ENCODE results near the gene SPEN.
A peak's percentile ranks its signal among the peaks of the same experiment; 100 is the strongest.

Gene SPEN

DNA sequence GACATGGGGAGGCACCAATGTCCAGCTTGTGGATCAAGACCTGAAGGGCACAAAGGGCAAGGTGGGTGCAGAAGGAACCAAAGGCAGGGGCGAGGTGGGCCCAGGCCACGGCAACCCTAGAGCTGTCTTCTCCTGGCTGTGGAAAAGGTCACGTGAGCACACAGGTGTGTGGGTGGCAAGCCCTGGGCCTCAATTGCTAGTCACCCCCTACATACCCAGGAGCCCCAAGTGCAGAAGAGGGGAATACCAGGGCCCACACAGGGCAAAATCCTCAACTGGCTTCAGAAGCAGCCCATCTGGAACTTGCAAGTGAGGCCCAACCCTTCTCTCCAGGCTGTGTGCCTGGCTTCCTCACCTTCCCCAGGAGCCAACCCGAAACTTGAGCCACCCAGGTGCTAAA is 102.8 kb downstream of the SPEN start:
- DNase-seq = no peak

DNA sequence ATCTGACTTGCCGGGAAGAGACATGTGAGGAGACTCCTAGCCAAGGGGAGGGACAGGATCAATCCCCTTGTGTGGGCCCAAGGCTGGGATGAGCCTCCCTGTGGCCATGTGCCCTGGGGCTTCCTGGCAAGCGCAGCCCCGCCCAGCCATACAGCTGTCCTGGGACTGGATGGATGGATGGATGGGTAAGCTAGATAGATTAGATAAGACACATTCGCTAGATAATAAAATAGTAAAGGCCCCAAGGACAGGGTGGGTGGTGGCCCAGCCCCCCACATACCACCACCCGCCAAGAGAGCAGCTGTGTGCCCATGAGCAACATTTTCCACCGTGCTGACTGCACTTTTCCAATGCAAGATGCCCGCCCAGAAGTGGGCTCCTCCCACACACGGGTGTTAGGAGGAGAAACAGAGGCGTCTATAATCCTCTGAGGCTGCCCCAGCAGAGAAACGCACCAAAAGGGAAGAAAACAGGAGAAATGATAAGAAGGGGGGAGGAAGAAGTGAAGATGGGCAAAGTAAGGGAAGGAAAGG is 103.3 kb downstream of the SPEN start:
- peak; percentile 80 for DNase-seq

DNA sequence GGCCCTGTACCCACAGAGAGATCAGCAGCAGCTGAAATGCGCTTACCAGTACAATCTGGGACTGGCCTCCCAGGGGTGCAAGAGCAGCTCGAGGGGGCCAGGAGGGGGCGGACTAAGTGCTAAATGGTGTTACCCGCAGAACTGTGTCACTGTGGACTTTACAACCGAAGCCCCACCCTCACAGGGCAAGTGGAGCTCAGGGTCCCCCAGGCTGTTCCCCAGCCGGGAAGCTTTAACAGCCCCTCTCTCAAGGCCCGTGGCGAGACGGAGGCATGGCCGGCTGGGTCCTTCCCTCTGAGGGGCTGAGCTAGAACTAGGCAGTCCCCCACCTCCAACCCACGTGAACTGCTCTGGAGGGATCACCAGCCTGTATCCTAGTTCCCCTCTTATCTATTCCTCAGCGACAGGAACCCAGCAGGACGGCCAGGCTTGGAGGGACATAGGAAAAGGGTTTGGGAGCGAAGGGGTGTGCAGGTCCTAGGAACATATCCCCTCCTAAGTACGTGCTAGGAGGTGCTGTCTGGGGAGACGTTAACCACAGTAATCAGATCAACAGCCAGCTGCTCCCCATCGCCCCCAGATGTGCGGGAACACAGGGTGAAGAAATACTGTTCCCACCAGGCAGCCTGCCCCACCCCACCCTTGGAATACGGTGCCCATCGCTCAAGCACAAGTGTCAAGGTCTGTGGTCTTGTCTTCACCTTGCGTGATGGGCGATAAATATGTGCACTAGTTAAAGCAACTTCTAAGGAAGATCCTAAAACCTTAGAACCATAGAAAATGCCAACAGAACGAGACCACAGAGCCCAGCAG is 104.0 kb downstream of the SPEN start:
- DNase-seq = peak; percentile 41

DNA sequence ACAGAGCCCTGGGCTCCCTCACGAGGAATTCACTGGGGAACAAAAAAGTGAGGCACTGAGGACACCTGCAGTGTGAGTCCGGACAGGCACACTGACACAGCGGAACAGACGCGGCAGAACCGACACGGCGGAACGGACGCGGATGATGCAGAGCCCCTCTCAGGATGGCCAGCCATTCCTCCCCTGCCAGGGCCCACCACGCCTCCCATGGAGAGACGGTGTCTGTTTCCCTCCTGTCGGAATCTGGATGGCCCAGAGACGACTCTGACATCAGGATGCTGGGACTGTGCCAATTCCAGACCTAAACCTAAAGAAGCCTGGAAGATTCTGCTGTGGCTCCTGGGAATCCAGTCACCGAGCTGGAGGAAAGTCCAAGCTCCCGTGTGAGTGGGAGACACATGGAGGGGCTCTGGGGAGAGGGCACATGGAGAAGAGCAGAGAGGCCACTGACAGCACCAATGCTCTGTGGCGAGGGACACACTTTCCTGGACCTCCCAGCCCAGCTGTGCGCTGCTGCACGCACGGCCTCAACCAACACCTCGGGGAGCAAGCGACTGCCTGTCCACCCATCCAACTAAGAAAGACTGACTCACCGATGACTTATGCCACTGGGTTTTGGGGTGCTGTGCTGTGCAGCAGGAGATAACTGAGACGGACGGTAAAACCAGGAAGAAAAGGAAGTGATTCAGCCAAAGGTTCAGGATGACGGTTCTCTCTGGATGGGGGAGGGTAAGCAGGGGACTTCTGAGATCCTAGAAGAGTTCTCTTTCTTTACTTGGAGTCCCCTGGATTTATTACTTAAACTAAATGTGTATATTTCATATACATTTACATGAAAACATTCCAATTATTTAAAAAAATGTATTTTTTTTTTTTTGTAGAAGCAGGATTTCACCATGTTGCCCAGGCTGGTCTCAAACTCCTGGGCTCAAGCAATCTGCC is 105.1 kb downstream of the SPEN start:
- DNase-seq = peak; percentile 98

DNA sequence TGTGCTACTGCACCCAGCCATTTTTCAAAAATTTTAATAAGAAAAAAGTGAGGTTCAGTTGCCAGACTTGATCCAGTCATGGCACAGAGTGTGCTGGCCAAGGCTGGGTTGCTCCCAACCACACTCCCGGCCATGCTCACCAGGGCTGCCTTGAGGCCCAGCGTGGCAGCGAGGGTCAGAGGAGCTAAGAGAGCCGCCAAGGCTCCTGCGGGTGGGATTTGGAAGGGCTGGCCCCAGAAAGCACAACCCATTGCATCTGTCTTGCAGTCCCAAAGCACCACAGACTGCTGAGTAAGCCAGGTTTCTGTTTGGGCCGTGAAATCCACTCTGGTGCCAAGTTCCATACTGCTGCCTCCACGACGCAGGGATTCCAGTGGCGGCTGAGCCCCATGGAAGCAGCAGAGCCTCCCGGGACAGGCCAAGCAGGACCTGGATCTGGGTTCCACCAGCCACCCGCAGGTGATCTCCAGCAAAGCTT is 105.8 kb downstream of the SPEN start:
- peak; percentile 48 for DNase-seq

DNA sequence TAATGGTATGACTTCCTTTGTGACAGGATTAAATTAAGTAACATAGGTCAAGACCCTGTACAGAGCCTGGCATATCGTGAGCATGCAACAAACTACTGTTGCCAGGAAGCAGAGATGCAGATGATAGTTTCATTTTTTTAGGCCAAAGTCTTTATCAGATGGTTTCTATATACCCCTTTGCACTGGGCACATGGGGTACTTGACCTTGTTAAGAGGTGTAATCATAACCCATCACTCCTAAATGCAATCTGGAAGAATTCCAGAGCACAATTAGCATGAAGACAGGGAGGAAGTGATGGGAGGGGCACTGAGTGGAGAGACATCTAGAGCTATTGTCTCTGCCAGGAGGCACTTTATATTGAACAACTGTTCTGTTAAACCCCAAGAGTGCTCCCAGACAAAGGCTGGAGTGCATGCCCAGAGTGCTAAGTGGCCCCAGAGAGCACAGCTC is 106.3 kb downstream of the SPEN start:
- DNase-seq = no peak

DNA sequence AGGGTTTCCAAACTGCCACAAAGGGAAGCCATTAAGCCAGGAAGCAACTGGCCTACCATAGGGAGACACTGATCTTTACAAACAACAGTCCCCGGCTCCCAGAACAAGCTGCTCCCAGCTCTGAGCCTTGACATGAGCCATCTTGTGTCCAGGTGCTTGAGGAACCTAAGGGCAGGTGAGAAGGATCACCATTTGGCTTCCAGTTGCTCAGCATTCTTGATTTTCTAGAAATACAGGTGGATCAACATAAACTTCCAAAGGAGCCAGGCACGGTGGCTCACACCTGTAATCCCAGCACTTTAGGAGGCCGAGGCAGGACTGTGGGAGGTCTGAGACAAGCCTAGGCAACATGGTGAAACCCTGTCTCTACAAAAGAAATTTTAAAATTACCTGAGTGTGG is 106.8 kb downstream of the SPEN start:
- DNase-seq = no peak

DNA sequence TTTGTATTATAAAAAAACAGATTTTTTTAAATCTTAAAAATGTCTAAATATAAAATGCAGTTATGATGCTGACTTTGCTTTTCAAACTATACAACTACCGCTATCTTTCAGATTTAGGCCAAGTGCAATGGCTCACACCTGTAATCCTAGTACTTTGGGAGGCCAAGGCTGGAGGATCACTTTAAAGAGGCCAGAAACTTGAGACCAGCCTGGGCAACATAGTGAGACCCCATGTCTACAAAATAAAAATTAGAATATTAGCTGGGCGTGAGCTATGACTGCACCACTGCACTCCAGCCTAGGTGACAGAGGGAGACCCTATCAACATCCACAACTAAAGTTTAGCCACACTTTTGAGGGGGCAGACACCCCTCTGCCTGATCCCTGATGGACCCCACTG is 108.0 kb downstream of the SPEN start:
- no peak for DNase-seq

DNA sequence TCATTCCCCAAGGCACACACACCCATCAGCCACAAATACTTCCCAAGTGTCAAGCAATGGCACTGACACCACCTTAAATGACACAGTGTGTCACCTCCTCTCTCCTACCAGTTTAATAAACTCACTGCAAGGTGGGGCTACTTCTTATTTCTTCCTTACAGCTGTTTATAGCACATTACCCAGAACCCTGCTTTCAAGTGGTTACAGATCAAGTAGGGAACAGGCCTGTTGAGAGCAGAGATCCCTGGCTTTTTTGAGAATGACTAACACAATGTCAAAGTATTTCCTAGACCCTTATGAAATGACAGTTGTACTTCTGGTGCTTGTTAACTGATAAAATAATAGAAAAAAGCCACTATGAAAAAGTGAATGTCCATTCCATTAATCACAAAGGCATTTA is 108.6 kb downstream of the SPEN start:
- DNase-seq = peak; percentile 63

DNA sequence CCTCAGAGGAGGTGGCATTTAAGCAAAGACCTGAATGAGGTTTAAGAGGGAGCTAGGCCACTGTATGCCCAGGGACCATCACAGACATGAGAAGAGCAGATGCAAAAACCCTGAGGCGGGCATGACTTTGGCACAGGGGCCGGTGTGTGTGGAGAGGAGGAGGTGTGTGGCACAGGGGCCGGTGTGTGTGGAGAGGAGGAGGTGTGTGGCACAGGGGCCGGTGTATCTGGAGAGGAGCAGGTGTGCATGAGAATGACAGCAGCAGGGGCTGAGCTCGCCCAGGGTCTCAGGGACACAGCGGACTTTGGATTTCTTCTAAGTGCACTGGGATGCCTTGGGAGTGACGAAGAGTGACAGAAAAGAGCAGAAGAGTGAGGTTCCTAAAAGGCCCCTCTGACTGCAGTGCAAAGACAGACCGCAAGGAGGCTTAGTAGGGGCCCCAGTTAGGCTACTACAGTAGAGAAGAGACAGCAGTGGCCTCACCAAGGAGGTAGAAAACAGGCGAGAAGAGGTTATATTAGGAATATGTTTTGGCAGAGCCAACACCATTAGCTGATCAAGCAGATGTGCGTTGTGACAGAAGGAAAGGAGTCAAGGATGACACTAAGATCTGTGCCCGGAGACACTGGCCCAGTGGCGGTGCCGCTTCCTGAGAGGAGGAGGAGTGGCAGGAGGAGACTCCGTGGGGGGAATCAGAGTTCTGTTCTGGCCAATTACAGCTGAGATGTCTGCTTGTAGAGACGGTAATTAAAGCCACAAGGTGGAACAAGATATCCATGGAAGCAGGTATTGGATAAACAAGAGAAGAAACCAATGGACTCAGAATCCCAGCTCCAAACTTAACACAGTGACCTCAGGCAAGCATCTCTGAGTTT is 110.0 kb downstream of the SPEN start:
- no peak for DNase-seq

DNA sequence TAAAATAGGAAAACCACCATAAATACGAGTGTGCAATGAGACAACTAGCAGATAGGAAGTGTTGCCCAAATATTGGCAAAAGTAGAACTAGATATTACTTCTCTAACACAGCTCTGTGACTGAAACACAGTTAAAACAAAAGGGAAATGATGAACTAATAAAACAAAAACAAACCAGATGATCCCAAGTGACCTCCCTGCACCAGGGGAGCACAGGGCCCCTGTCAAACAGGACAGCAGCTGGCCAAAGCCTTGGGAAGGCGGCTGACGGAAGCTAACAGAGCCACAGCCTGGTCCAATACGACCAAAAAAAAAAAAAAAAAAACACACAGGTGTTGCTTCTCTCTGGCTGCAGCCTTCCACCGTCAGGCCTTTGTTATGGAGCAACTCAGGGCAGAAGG is 110.6 kb downstream of the SPEN start:
- no peak for DNase-seq

DNA sequence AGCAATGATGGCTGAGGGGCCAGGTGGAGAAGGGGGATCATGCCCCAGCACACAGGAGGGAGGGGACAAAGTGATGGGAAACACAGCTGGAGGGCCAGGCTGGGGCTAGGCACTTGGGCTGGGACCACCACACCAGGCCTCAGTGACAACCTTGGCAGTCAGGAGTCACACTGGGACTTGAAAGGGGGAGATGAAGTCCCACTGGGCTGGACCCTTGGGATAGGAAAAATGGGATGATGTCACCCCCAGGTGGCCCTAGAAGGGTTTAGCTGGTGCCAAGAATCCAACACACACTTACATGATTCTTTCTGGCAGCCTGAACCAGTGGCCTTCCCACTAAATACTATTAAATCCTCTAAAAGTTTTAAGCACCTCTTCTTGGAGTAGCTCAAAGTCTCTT is 111.3 kb downstream of the SPEN start:
- peak; percentile 47 for DNase-seq

DNA sequence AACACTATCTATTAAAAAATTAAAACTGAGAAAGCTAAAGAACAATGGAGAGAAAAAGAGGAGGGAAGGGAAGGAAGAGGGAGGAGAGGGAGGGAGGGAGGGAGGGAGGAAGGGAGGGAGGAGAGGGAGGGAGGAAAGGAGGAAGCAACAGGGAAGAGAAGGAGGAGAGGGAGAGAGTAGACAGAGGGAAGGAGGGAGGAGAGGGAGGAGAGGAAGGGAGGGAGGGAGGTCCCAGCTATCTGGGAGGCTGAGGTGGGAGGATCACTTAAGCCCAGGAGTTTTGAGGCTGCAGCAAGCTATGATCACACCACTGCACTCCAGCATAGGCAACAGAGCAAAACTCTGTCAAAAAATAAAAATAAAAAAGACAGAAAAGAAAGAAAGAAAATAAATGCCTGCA is 111.9 kb downstream of the SPEN start:
- no peak for DNase-seq

DNA sequence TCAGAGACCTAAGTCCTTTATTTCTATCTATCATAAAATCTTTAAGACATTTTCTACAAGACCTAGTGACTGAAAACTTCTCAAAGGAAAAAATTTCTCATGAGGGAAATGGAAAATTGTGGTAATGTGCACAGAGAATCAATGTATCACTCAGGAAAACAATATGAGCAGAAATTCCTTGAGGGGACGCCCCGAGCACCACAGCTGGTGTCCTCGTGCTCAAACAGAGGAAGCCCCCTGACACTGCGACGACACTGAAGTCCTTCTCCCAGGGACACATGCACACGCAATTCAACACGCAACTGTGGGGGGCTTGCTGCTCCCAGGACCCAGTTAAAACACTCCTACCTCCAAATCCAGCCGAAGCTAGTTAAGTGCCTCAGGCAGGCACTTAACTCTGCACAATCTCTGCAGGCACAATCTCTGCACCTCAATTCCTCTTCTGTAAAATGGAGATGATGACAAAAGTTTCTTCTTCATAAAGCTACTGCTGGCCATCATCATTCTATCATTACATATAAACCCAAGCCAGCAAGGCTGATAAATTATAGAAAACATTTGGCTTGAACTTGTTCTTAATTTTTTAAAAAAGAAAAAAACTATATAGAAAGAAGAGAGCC is 112.4 kb downstream of the SPEN start:
- DNase-seq = no peak

DNA sequence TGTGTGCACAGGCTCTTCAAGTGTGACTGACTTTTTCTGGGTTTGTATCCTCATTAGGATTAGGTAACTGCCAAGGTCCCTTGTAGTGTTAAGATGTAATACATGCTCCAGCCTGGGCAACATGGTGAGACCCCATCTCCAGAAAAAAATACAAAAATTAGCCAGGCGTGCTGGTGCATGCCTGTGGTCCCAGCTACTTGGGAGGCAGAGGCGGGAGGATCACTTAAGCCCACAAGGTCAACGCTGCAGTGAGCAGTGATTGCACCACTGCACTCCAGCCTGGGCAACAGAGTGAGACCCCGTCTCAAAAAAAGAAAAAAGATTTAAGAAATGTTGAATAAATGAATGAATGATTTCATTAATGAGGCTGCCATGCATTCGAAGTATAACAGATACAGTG is 113.3 kb downstream of the SPEN start:
- DNase-seq = no peak

DNA sequence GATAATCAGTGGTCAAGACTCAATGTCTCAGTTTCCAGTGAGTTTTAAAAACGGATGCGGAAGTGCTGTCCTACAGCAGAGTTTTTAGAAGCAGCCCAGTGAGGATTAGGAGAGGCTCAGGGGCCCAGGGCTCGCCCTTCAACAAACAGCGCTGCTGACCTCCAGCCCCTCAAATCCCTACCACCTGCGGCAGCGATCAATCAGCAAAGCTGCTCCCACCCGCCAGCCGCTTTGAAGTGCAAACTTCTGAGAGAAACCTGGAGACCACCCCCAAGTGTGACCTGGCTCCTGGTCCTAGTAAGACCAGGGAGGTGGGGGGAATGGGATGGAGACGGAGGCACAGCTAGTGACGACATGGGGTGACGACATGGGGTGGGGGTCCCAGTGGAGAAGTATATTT is 114.0 kb downstream of the SPEN start:
- DNase-seq = no peak

DNA sequence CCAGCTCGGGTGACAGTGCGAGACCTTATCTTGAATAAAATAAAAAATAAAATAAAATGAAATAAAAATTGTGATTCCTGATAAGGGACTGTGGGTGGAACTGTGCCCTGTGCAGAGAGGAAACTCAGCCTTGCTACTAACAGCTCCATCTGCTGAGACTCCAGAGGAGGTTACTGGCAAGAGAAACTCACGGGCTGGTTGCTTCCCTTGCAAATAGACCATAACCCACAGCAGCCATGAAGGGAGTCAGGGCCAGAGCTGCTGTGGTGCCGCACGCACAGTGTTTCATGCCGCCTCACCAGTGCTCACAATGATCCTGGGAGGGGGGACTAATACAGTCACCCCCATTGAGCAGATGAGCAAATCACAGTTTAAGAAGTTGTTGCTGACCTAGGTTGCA is 114.7 kb downstream of the SPEN start:
- no peak for DNase-seq

DNA sequence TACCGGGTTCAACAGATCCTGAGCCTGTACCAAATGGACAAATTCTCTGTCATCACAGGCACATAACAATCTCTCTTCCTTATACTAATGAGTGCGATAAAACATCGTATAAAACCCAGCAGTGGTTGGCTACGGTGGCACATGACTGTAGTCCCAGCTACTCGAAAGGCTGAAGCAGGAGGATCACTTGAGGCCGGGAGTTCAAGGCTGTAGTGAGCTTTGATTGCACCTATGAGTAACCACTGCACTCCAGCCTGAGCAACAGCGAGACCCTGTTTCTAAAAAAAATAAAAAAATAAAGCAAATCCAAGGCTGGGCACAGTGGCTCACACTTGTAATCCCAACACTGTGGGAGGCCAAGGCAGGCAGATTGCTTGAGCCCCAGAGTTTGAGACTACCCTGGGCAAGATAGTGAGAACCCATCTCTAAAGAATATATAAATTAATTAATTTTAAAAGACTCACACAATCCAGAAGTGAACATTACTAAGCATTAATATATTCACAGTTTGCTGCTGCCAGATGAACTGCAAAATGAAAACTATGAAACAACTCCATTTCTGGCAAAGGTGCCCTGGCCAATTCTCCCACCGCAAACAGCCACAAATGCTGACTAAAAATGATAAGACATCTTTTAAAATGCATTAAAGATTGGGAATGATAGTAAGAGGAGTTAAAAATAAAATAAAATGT is 115.3 kb downstream of the SPEN start:
- DNase-seq = no peak

DNA sequence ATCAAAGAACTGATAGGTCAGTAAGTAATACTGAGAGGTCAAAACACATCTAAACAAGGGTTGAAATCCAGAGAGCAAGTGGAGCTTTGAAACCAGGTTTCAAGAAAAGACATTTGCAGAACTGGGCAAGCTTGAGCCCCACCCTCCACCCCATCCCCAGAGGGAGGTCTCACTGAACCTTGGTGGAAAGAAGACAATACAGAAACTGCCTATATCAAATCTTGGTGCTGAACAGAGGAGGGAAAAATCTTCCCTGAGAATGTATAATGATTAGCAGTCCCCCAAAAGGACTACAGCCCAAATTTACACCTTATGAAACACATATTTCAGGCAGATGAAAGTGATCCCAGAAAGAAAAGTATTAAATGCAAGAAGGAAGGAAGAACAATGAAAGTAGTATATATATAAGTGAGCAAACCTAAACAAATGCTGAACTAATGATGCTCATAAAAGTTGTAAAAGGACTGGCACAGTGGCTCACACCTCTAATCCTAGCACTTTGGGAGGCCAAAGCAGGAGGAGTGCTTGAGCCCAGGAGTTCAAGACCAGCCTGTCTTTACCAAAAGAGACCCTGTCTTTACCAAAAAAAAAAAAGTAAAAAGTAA is 116.0 kb downstream of the SPEN start:
- no peak for DNase-seq

DNA sequence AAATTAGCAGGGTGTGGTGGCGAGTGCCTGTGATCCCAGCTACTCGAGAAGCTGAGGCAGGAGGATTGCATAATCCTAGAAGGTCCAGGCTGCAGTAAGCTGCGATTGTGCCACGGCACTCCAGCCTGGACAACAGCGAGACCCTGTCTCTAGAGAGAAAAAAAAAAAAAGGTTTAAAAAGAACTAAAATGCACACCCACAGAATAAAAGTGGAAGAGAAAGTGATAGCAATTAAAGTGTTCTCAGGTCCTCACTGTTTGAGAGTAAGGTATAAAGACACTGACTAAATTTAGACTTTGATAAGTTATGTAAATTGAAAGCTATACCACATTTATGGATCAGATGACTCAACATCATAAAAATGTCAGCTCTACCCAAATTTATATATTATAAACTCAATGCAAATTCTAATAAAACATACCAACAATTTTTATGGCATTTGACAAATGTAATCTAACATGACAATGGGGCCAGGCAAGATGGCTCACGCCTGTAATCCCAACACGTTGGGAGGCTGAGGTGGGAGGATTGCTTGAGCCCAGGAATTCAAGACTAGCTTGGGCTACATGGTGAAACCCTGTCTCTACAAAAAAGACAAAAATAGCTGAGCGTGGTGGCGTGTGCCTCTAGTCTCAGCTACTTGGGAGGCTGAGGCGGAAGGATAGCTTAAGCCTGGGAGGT is 116.6 kb downstream of the SPEN start:
- DNase-seq = peak; percentile 37

Data from fibroblast of skin of right biceps (primary cell).